Karpas-422 (cell line): ENCODE data around the gene TPD52L2. TPM values are rescaled to one million over a fixed set of nuclear protein-coding genes. Genes with fewer than 3 reads are reported as not detected.

Source experiments
- DNase-seq: peaks from one replicate; pipeline ENCODE4 v3.0.0-alpha.2; 2015
- H2AFZ ChIP-seq: fragments of 200-600 bp; sonication (generic); 2 replicates; pipeline ENCODE4 v1.6.1; 2014; ENCODE audit warnings: antibody characterized with exemption, low read length, mixed read lengths
- H3K27ac ChIP-seq: fragments of 200-600 bp; sonication (generic); 2 replicates; pipeline ENCODE4 v1.5.1; 2014; ENCODE audit warnings: mild to moderate bottlenecking, low read length, moderate library complexity
- H3K27me3 ChIP-seq: fragments of 200-600 bp; sonication (generic); 2 replicates; pipeline ENCODE4 v1.6.1; 2014; ENCODE audit warnings: low read length, mixed read lengths
- H3K36me3 ChIP-seq: fragments of 200-600 bp; sonication (generic); 2 replicates; pipeline ENCODE4 v1.6.1; 2014; ENCODE audit warnings: low read length, mixed read lengths; ENCODE audit not compliant: insufficient read depth
- H3K4me1 ChIP-seq: fragments of 200-600 bp; sonication (generic); 2 replicates; pipeline ENCODE4 v1.6.1; 2014; ENCODE audit warnings: mild to moderate bottlenecking, low read length, mixed read lengths
- H3K4me2 ChIP-seq: fragments of 200-600 bp; sonication (generic); 2 replicates; pipeline ENCODE4 v1.6.1; 2014; ENCODE audit warnings: low read length, low read depth, mild to moderate bottlenecking; ENCODE audit not compliant: poor library complexity, severe bottlenecking
- H3K4me3 ChIP-seq: fragments of 200-600 bp; sonication (generic); 2 replicates; pipeline ENCODE4 v1.5.1; 2014; ENCODE audit warnings: mild to moderate bottlenecking, antibody characterized with exemption, low read length, mixed read lengths
- H3K79me2 ChIP-seq: fragments of 200-600 bp; sonication (generic); 2 replicates; pipeline ENCODE4 v1.6.1; 2014; ENCODE audit warnings: mild to moderate bottlenecking, low read length, mixed read lengths
- H3K9ac ChIP-seq: fragments of 200-600 bp; sonication (generic); 2 replicates; pipeline ENCODE4 v1.6.0; 2014; ENCODE audit warnings: low read length
- H3K9me2 ChIP-seq: fragments of 200-600 bp; sonication (generic), shearing (Covaris generic); replicated peaks from 2 replicates; pipeline ENCODE4 v1.6.0; 2014; ENCODE audit warnings: mild to moderate bottlenecking, low read length, moderate library complexity; ENCODE audit not compliant: insufficient read depth
- H3K9me3 ChIP-seq: fragments of 300-700, 200-600 bp; sonication (generic); 2 replicates; pipeline ENCODE4 v1.6.1; 2014; ENCODE audit warnings: low read length, mixed read lengths
- H4K20me1 ChIP-seq: fragments of 200-600 bp; sonication (generic); 2 replicates; pipeline ENCODE4 v1.6.1; 2014; ENCODE audit warnings: mild to moderate bottlenecking, antibody characterized with exemption, low read length, low read depth; ENCODE audit not compliant: insufficient read depth
- small RNA-seq: library from RNA; depleted of rRNA; stranded (forward); fragments of <200 nt; gene quantifications from one replicate; pipeline ENCODE3, GENCODE V24; 2014
- total RNA-seq: library from RNA; depleted of rRNA; stranded (reverse); fragments of >200 nt; shearing (Covaris generic); gene quantifications from 2 replicates; pipeline ENCODE4 v1.2.3, GENCODE V29; 2014; ENCODE audit warnings: low replicate concordance; rRNA removed

Gene TPD52L2
- total RNA-seq, 1 experiment from 2014 or later: 25.9 TPM

DNA sequence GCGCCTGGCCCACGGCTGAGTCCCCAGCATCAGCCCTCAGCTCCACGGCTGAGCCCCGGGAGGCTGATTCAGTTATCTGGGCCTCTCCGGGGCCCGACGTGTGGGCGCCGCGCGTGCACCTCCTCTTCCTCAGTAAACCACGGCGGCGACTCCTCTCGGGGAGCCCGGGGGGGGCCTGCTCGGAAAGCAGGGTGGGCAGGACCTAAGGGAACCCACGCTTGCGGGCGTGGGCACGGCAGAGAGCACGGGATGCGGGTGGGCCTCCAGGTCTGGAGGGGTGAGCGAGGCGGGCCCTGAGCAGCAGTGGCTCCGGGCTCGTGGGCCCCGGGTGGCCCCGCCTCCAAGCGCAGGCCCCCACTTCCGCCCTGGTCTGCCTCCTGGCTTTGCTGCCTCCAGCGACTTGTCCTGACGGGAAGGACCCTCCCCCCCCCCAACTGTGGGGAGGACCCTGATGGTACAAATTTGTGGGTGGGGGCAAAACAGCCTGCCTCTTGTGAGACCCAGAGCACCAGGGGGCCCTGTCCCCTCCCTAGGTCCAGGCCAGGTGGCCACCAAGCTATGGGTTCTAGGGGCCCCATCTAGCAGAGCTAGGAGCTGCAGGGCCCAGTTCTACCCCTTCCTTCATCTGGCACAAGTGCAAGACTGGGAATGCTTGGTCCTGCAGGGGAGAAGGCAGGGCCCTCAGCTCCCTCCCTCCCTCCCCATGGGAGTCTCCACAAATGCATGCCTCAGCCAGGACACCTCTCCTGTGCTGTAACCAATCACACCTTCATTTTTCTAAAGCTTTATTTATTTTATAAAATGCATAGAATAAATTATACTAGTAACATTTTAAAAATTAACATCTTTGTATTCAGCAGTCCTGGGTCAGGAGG, 74.2 kb downstream of the TPD52L2 start:
- Histone ChIP-seq H3K79me2 (no peaks in the 10 kb centered on the region), H3K36me3 (0 out of 2 replicates have a peak, but pooled peaks cover 4% of the 10 kb centered on the region), H3K4me1 (no peaks in the 10 kb centered on the region), H3K9ac (no peak overlapping the region), H2AFZ (no peak overlapping the region), H3K4me2 (no peak overlapping the region), H3K4me3 (no peak overlapping the region), H3K9me3 (no peaks in the 10 kb centered on the region), H3K27ac (no peak overlapping the region), H3K27me3 (no peaks in the 10 kb centered on the region), H3K9me2 (no peaks in the 10 kb centered on the region), H4K20me1 (peaks cover 4% of the 10 kb centered on the region; the same call in 1 of the 2 replicates)
- no peak for DNase-seq

DNA sequence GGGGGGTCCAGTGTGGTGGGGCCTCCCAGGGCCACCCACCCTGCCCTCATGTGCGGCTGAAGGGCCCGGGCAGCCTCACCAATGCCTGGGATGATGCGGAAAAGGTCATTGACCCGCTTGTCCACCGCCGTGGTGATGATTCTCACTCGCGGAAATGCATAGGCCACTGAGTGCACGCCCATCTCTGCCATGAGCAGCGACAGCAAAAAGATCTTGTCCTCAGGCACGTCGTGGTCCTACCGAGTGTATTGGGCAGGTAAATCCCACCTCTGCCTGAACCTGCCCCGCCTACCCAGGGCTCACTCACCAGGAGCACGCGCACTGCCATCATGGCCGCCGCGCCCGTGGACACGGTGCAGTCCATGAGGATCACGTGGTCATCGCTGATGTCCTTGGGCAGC, 75.0 kb downstream of the TPD52L2 start:
- Histone ChIP-seq H4K20me1 (peaks cover 4% of the 10 kb centered on the region; the same call in 1 of the 2 replicates), H3K4me2 (no peak overlapping the region), H3K9me2 (no peaks in the 10 kb centered on the region), H3K27ac (no peak overlapping the region), H3K9me3 (no peaks in the 10 kb centered on the region), H3K4me3 (no peak overlapping the region), H3K4me1 (no peaks in the 10 kb centered on the region), H3K27me3 (no peaks in the 10 kb centered on the region), H2AFZ (no peak overlapping the region), H3K9ac (no peak overlapping the region), H3K79me2 (peaks cover under 1% of the 10 kb centered on the region), H3K36me3 (0 out of 2 replicates have a peak, but pooled peaks cover 4% of the 10 kb centered on the region)
- DNase-seq: no peak

GRCh38 chr20:63940472-63941266, 75.6 kb downstream of the TPD52L2 start:
- no peaks in the 10 kb centered on the region for H3K9me2 ChIP-seq
- peaks cover 8% of the 10 kb centered on the region; the same call in 1 of the 2 replicates for H4K20me1 ChIP-seq
- H3K36me3 ChIP-seq: 0 out of 2 replicates have a peak, but pooled peaks cover 4% of the 10 kb centered on the region
- H3K9me3 ChIP-seq: no peaks in the 10 kb centered on the region
- H3K4me3 ChIP-seq: no peak overlapping the region
- DNase-seq: no peak
- no peaks in the 10 kb centered on the region for H3K27me3 ChIP-seq
- H3K27ac ChIP-seq: no peak overlapping the region
- no peaks in the 10 kb centered on the region for H3K4me1 ChIP-seq
- H2AFZ ChIP-seq: no peak overlapping the region
- peaks cover 7% of the 10 kb centered on the region for H3K79me2 ChIP-seq
- no peak overlapping the region for H3K9ac ChIP-seq
- no peak overlapping the region for H3K4me2 ChIP-seq

Small RNA genes lying within 50 kb of the gene (small RNA-seq; reads per million reads assigned to genes)
- gene MIR941-2 (not detected), gene MIR941-4 (not detected), gene MIR941-5 (not detected), gene RNU1-134P (0.20 reads per million)

Other genes starting within 250 kb of the TPD52L2 start
- 8.4 and 13.7 TPM in 2 replicates for gene GMEB2, start 238.2 kb upstream of the TPD52L2 start, total RNA-seq
- gene STMN3, start 211.8 kb upstream of the TPD52L2 start, total RNA-seq: 1.4 and 4.1 TPM in 2 replicates
- gene RTEL1, start 207.0 kb upstream of the TPD52L2 start, total RNA-seq: 6.4 and 8.3 TPM in 2 replicates
- gene TNFRSF6B, start 168.6 kb upstream of the TPD52L2 start, total RNA-seq: 2.5 and 4.6 TPM in 2 replicates
- 15.1 and 30.2 TPM in 2 replicates for gene ARFRP1, start 157.3 kb upstream of the TPD52L2 start, total RNA-seq
- gene ZGPAT, start 157.2 kb upstream of the TPD52L2 start, total RNA-seq: 12.2 and 33.6 TPM in 2 replicates
- 3.4 and 9.8 TPM in 2 replicates for gene LIME1, start 128.6 kb upstream of the TPD52L2 start, total RNA-seq
- 18.6 and 37.9 TPM in 2 replicates for gene SLC2A4RG, start 125.5 kb upstream of the TPD52L2 start, total RNA-seq
- 0.18 TPM in 1 of 2 replicates, not detected in the other for gene ZBTB46, start 34.0 kb upstream of the TPD52L2 start, total RNA-seq
- gene ABHD16B, start 3.8 kb upstream of the TPD52L2 start, total RNA-seq: not detected in 2 replicates
- 22.9 and 28.5 TPM in 2 replicates for gene DNAJC5, start 29.9 kb downstream of the TPD52L2 start, total RNA-seq
- gene UCKL1, start 91.1 kb downstream of the TPD52L2 start, total RNA-seq: 32.3 and 35.3 TPM in 2 replicates
- gene ZNF512B, start 104.7 kb downstream of the TPD52L2 start, total RNA-seq: 4.2 and 9.0 TPM in 2 replicates
- gene SAMD10, start 114.4 kb downstream of the TPD52L2 start, total RNA-seq: 11.7 and 13.0 TPM in 2 replicates
- gene PRPF6, start 115.9 kb downstream of the TPD52L2 start, total RNA-seq: 24.2 and 40.7 TPM in 2 replicates
- 0.45 and 1.8 TPM in 2 replicates for gene C20orf204, start 170.9 kb downstream of the TPD52L2 start, total RNA-seq
- gene SOX18, start 184.4 kb downstream of the TPD52L2 start, total RNA-seq: not detected in 2 replicates
- 124 and 197 TPM in 2 replicates for gene TCEA2, start 197.9 kb downstream of the TPD52L2 start, total RNA-seq
- 172 and 272 TPM in 2 replicates for gene RGS19, start 214.2 kb downstream of the TPD52L2 start, total RNA-seq
- gene OPRL1, start 214.8 kb downstream of the TPD52L2 start, total RNA-seq: 34.0 and 60.6 TPM in 2 replicates
- not detected in 2 replicates for gene LKAAEAR1, start 219.1 kb downstream of the TPD52L2 start, total RNA-seq
- gene NPBWR2, start 242.3 kb downstream of the TPD52L2 start, total RNA-seq: 0.22 TPM in 1 of 2 replicates, not detected in the other